HL-60 (cell line): Measurements from ENCODE around the gene HBZ.

ENCODE experiments used
- GABPA ChIP-seq: IDR thresholded peaks from 2 replicates; pipeline ENCODE4 v1.6.1; 2012; ENCODE audit warnings: low read depth
- POLR2AphosphoS5 ChIP-seq: IDR thresholded peaks from 2 replicates; pipeline ENCODE4 v1.6.1; 2012; ENCODE audit warnings: low read depth
- TF ChIP-seq, protein P1 (sequence below): IDR thresholded peaks from one replicate; pipeline ENCODE4 v1.5.1; 2011; ENCODE audit warnings: low read length, control low read depth, inconsistent platforms; ENCODE audit not compliant: insufficient read depth
- TF ChIP-seq, protein P2 (sequence below): IDR thresholded peaks from 2 replicates; pipeline ENCODE4 v1.6.1; 2012; ENCODE audit warnings: low read depth; ENCODE audit not compliant: insufficient replicate concordance

DNA sequence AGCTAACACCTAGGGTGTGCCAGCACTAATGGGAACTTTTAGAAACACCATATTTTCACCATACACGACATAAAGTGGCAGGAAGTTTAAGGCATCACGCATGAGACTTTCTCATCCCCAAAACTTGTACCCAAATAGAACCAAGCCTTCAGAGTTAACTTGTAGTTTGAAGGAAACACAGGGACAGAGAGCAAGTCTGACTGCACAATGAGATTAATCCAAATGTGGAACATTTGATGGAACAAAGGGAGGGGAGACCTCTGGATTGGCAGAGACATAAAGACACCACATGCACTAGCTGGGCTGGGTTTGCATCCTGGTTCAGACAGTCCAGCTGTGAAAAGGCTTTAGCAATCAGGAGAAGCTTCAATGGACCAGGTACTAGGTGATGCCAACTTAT lies 38.1 kb upstream of the HBZ start:
- TF ChIP-seq, protein P1, sequence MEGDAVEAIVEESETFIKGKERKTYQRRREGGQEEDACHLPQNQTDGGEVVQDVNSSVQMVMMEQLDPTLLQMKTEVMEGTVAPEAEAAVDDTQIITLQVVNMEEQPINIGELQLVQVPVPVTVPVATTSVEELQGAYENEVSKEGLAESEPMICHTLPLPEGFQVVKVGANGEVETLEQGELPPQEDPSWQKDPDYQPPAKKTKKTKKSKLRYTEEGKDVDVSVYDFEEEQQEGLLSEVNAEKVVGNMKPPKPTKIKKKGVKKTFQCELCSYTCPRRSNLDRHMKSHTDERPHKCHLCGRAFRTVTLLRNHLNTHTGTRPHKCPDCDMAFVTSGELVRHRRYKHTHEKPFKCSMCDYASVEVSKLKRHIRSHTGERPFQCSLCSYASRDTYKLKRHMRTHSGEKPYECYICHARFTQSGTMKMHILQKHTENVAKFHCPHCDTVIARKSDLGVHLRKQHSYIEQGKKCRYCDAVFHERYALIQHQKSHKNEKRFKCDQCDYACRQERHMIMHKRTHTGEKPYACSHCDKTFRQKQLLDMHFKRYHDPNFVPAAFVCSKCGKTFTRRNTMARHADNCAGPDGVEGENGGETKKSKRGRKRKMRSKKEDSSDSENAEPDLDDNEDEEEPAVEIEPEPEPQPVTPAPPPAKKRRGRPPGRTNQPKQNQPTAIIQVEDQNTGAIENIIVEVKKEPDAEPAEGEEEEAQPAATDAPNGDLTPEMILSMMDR: no peak
- TF ChIP-seq POLR2AphosphoS5: no peak
- TF ChIP-seq GABPA: no peak
- TF ChIP-seq, protein P2, sequence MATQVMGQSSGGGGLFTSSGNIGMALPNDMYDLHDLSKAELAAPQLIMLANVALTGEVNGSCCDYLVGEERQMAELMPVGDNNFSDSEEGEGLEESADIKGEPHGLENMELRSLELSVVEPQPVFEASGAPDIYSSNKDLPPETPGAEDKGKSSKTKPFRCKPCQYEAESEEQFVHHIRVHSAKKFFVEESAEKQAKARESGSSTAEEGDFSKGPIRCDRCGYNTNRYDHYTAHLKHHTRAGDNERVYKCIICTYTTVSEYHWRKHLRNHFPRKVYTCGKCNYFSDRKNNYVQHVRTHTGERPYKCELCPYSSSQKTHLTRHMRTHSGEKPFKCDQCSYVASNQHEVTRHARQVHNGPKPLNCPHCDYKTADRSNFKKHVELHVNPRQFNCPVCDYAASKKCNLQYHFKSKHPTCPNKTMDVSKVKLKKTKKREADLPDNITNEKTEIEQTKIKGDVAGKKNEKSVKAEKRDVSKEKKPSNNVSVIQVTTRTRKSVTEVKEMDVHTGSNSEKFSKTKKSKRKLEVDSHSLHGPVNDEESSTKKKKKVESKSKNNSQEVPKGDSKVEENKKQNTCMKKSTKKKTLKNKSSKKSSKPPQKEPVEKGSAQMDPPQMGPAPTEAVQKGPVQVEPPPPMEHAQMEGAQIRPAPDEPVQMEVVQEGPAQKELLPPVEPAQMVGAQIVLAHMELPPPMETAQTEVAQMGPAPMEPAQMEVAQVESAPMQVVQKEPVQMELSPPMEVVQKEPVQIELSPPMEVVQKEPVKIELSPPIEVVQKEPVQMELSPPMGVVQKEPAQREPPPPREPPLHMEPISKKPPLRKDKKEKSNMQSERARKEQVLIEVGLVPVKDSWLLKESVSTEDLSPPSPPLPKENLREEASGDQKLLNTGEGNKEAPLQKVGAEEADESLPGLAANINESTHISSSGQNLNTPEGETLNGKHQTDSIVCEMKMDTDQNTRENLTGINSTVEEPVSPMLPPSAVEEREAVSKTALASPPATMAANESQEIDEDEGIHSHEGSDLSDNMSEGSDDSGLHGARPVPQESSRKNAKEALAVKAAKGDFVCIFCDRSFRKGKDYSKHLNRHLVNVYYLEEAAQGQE: no peak
